ENCODE data around the gene CTNS. TPM values are rescaled to one million over a fixed set of nuclear protein-coding genes. Genes with fewer than 3 reads are reported as not detected.

The CTNS gene
- total and polyA plus RNA-seq, 2 donors from 2014 or later, result 11.9 to 15.7 TPM

- intact Hi-C loops (cut with DNase I), result loop anchor here (5.0 kb wide), 1 partner anchor 48 kb away; no protein-coding TSS in a partner anchor
- FAIRE-seq, result no peak
- Histone ChIP-seq H3K4me3 (ENCODE audit: low read length in 3 of 3) (no peak overlapping the region), H3K9ac (ENCODE audit: low read length in 3 of 3) (no peak overlapping the region), H3K9me3 (ENCODE audit: control insufficient read depth in 2 of 3, insufficient read depth in 1 of 3, low read length in 3 of 3) (no peaks in the 10 kb centered on the region), H3K36me3 (ENCODE audit: control insufficient read depth in 2 of 3, insufficient read depth in 3 of 3, low read length in 3 of 3) (no peaks in the 10 kb centered on the region), H3K27ac (ENCODE audit: low read depth in 2 of 2, low read length in 2 of 2) (no peak overlapping the region), H3K4me1 (ENCODE audit: control insufficient read depth in 2 of 3, insufficient read depth in 2 of 3, low read depth in 1 of 3, low read length in 3 of 3) (no peaks in the 10 kb centered on the region), H3K27me3 (ENCODE audit: control insufficient read depth, insufficient read depth, low read length) (no peaks in the 10 kb centered on the region)
- TF ChIP-seq, protein P1, sequence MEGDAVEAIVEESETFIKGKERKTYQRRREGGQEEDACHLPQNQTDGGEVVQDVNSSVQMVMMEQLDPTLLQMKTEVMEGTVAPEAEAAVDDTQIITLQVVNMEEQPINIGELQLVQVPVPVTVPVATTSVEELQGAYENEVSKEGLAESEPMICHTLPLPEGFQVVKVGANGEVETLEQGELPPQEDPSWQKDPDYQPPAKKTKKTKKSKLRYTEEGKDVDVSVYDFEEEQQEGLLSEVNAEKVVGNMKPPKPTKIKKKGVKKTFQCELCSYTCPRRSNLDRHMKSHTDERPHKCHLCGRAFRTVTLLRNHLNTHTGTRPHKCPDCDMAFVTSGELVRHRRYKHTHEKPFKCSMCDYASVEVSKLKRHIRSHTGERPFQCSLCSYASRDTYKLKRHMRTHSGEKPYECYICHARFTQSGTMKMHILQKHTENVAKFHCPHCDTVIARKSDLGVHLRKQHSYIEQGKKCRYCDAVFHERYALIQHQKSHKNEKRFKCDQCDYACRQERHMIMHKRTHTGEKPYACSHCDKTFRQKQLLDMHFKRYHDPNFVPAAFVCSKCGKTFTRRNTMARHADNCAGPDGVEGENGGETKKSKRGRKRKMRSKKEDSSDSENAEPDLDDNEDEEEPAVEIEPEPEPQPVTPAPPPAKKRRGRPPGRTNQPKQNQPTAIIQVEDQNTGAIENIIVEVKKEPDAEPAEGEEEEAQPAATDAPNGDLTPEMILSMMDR (IDR thresholded peaks at IDR 0.05; ENCODE audit: borderline replicate concordance, extremely low read depth, insufficient read depth), result no peak
- DNase-seq, result peak in 1 of 5 donors; percentile 57
These were observed 42.4 kb downstream of the CTNS start for GRCh38 chr17:3678821-3679530.

- H3K9ac ChIP-seq (ENCODE audit: low read length in 3 of 3), result no peak overlapping the region
- H3K27me3 ChIP-seq (ENCODE audit: control insufficient read depth, insufficient read depth, low read length), result no peaks in the 10 kb centered on the region
- H3K4me1 ChIP-seq (ENCODE audit: control insufficient read depth in 2 of 3, insufficient read depth in 2 of 3, low read depth in 1 of 3, low read length in 3 of 3), result no peaks in the 10 kb centered on the region
- no peak overlapping the region for H3K27ac ChIP-seq (ENCODE audit: low read depth in 2 of 2, low read length in 2 of 2)
- DNase-seq, result peak in 1 of 5 donors; percentile 63
- H3K9me3 ChIP-seq (ENCODE audit: control insufficient read depth in 2 of 3, insufficient read depth in 1 of 3, low read length in 3 of 3), result no peaks in the 10 kb centered on the region
- no peak for FAIRE-seq
- H3K4me3 ChIP-seq (ENCODE audit: low read length in 3 of 3), result no peak overlapping the region
- TF ChIP-seq, protein P1 (IDR thresholded peaks at IDR 0.05; ENCODE audit: borderline replicate concordance, extremely low read depth, insufficient read depth), result no peak
- H3K36me3 ChIP-seq (ENCODE audit: control insufficient read depth in 2 of 3, insufficient read depth in 3 of 3, low read length in 3 of 3), result no peaks in the 10 kb centered on the region
- intact Hi-C loops (cut with DNase I), result loop anchor here (5.0 kb wide), 1 partner anchor 48 kb away; no protein-coding TSS in a partner anchor
These were observed 43.1 kb downstream of the CTNS start for GRCh38 chr17:3679531-3680126.

DNA sequence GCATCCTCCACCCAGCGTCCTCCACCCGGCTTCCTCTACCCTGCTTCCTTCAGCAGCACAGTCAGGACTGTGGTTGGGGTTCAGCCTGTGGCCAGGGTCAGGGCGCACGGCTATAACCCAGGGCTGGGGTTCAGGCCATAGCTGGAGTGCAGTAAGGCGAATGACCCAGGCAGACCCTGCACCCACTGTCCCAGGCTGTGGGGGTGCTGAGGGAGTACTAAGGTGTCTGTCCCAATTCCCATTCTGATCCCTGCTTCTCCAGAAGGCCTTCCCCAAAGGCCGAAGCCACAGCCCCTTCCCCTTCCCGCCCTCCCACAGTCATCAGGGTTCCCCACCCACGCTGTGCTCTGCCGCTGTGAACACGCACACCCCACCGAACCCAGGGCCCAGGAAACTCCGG, 44.5 kb downstream of the CTNS start:
- Histone ChIP-seq H3K9ac (ENCODE audit: low read length in 3 of 3) (no peak overlapping the region), H3K4me1 (ENCODE audit: control insufficient read depth in 2 of 3, insufficient read depth in 2 of 3, low read depth in 1 of 3, low read length in 3 of 3) (no peaks in the 10 kb centered on the region), H3K27ac (ENCODE audit: low read depth in 2 of 2, low read length in 2 of 2) (no peak overlapping the region), H3K9me3 (ENCODE audit: control insufficient read depth in 2 of 3, insufficient read depth in 1 of 3, low read length in 3 of 3) (no peaks in the 10 kb centered on the region), H3K27me3 (ENCODE audit: control insufficient read depth, insufficient read depth, low read length) (peaks cover 3% of the 10 kb centered on the region), H3K4me3 (ENCODE audit: low read length in 3 of 3) (no peak overlapping the region), H3K36me3 (ENCODE audit: control insufficient read depth in 2 of 3, insufficient read depth in 3 of 3, low read length in 3 of 3) (no peaks in the 10 kb centered on the region)
- TF ChIP-seq, protein P1 (IDR thresholded peaks at IDR 0.05; ENCODE audit: borderline replicate concordance, extremely low read depth, insufficient read depth), result no peak
- DNase-seq (peak in 1 of 5 donors; percentile 54), FAIRE-seq (no peak)
- intact Hi-C loops (cut with DNase I), result no loop called here

Measured in kidney (tissue), 14 donors.